ENCODE results near the gene SCAP. TPM values are rescaled to one million over a fixed set of nuclear protein-coding genes. Genes with fewer than 3 reads are reported as not detected.
"Not testable (repeated sequence)": the region's sequence is repeated elsewhere in the genome, so short reads cannot be mapped to it uniquely, and the experiment has no call there.

The SCAP gene
- total RNA-seq, 1 donor from 2014 or later, result 87.2 TPM

DNA sequence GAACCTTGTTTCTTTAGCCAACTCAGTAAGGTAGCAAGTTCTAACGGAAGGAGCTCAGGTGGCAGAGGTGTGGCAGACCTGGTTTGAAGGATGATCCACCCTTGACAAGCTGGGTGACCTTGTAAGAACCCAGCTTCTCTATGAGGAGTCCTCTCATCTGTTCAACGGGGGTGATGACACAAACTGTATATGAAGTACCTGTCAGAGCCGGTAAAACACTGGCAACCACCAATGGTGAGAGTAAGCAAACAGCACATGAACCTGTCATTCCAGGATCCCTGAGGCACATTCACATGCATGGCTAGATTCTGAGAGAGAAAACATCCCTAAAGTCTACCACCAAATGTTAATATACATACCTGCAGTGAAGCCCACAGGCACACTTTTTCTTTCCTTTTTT, 2.4 kb downstream of the SCAP start:
- no peak for DNase-seq
- Mint-ChIP-seq H3K27ac (no peak overlapping the region), H3K4me3 (peak overlapping the region; percentile 68), H3K4me1 (peaks cover 27% of the 10 kb centered on the region), H3K36me3 (ENCODE audit: low read depth) (peaks cover 11% of the 10 kb centered on the region), H3K9me3 (no peaks in the 10 kb centered on the region), H3K27me3 (peaks cover 2% of the 10 kb centered on the region)
- intact Hi-C loops (cut with micrococcal nuclease), result loop anchor here (10.0 kb wide), 1 partner anchor 519 kb away; no protein-coding TSS in a partner anchor

DNA sequence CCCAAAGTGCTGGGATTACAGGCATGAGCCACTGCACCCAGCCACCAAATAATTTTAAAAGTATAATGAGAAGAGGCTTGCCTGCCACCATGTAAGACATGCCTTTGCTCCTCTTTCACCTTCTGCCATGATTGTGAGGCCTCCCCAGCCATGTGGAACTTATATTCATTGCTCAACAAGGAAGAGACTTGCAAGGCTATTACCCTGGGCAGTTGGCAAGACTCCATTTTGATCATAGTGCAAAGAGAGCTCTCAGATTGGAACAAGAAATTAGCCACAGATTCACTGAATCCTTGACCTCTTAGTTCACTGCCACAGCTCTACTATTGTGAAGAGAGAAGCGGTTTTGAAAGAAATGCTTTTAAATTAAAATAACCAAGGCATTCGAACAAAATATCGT, 6.1 kb downstream of the SCAP start:
- peaks cover 25% of the 10 kb centered on the region for H3K4me1 Mint-ChIP-seq
- intact Hi-C loops (cut with micrococcal nuclease), result loop anchor here (10.0 kb wide), 1 partner anchor 515 kb away; no protein-coding TSS in a partner anchor
- no peak overlapping the region for H3K4me3 Mint-ChIP-seq
- no peak for DNase-seq
- H3K27ac Mint-ChIP-seq, result no peak overlapping the region
- H3K36me3 Mint-ChIP-seq (ENCODE audit: low read depth), result peaks cover 30% of the 10 kb centered on the region
- H3K27me3 Mint-ChIP-seq, result no peaks in the 10 kb centered on the region
- peaks cover 6% of the 10 kb centered on the region for H3K9me3 Mint-ChIP-seq

DNA sequence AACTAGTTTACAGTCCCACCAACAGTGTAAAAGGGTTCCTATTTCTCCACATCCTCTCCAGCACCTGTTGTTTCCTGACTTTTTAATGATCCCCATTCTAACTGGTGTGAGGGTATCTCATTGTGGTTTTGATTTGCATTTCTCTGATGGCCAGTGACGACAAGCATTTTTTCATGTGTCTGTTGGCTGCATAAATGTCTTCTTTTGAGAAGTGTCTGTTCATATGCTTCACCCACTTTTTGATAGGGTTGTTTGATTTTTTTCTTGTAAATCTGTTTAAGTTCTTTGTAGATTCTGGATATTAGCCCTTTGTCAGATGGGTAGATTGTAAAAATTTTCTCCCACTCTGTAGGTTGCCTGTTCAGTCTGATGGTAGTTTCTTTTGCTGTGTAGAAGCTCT, 7.4 kb downstream of the SCAP start:
- H3K4me1 Mint-ChIP-seq, result peaks cover 16% of the 10 kb centered on the region
- H3K27me3 Mint-ChIP-seq; DNase-seq; H3K9me3 Mint-ChIP-seq; intact Hi-C loops (cut with micrococcal nuclease); H3K27ac Mint-ChIP-seq; H3K4me3 Mint-ChIP-seq: not testable (repeated sequence)
- peaks cover 31% of the 10 kb centered on the region for H3K36me3 Mint-ChIP-seq (ENCODE audit: low read depth)

DNA sequence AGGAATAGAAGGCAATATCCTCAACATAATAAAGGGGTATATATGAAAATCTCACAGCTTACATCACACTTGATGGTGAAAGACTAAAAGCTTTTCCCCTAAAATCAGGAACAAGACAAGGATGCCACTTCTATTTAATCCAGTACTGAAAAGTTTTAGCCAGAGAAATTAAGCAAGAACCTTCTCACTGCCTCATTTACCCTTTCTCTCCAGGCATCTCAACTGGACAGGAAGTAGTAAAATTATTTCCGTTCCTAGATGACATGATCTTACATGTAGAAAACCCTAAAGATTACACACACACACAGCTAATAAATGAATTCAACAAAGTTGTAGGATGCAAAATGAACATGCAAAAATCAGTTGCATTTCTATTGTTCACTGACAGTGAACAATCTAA, 11.2 kb downstream of the SCAP start:
- peaks cover 6% of the 10 kb centered on the region for H3K9me3 Mint-ChIP-seq
- H3K27ac Mint-ChIP-seq, result no peak overlapping the region
- peaks cover 15% of the 10 kb centered on the region for H3K4me1 Mint-ChIP-seq
- no peaks in the 10 kb centered on the region for H3K27me3 Mint-ChIP-seq
- peaks cover 39% of the 10 kb centered on the region for H3K36me3 Mint-ChIP-seq (ENCODE audit: low read depth)
- intact Hi-C loops (cut with micrococcal nuclease), result no loop called here
- no peak overlapping the region for H3K4me3 Mint-ChIP-seq
- DNase-seq, result no peak

DNA sequence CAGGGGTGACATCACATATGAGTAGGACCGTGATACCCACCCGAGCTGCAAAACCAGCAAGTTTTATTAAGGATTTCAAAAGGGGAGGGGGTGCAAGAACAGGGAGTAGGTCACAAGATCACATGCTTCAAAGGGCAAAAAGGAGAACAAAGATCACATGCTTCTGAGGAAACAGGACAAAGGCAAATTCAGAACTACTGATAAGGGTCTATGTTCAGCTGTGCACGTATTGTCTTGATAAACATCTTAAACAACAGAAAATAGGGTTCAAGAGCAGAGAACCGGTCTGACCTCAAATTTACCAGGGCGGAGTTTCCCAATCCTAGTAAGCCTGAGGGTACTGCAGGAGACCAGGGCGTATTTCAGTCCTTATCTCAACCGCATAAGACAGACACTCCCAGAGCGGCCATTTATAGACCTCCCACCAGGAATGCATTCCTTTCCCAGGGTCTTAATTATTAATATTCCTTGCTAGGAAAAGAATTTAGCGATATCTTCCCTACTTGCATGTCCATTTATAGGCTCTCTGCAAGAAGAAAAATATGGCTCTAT, 16.1 kb downstream of the SCAP start:
- Mint-ChIP-seq H3K36me3 (ENCODE audit: low read depth) (peaks cover 21% of the 10 kb centered on the region), H3K4me1 (peaks cover 14% of the 10 kb centered on the region)
- H3K4me3 Mint-ChIP-seq; intact Hi-C loops (cut with micrococcal nuclease); DNase-seq; H3K9me3 Mint-ChIP-seq; H3K27ac Mint-ChIP-seq; H3K27me3 Mint-ChIP-seq: not testable (repeated sequence)

DNA sequence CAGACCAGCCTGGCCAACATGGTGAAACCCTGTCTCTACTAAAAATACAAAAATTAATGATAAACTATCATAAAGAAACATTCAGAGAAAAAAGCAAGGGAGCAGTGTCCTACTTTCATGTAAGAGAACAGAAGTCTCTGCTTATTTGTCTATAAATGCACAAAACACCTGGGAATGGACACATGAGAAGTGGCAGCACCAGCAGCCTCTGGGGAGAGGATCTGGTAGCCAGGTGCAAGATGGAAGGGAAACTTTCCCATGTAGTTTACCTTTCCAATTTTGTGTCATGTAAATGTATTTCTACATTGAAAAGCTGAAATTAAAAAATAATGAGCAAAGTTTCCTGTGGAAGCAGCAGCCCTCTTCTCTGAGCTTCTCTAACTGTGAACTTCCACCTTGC, 18.8 kb downstream of the SCAP start:
- intact Hi-C loops (cut with micrococcal nuclease), result no loop called here
- H3K27ac Mint-ChIP-seq, result no peak overlapping the region
- peaks cover 15% of the 10 kb centered on the region for H3K36me3 Mint-ChIP-seq (ENCODE audit: low read depth)
- no peak for DNase-seq
- no peaks in the 10 kb centered on the region for H3K27me3 Mint-ChIP-seq
- H3K9me3 Mint-ChIP-seq, result peaks cover 4% of the 10 kb centered on the region
- peaks cover 9% of the 10 kb centered on the region for H3K4me1 Mint-ChIP-seq
- H3K4me3 Mint-ChIP-seq, result no peak overlapping the region

DNA sequence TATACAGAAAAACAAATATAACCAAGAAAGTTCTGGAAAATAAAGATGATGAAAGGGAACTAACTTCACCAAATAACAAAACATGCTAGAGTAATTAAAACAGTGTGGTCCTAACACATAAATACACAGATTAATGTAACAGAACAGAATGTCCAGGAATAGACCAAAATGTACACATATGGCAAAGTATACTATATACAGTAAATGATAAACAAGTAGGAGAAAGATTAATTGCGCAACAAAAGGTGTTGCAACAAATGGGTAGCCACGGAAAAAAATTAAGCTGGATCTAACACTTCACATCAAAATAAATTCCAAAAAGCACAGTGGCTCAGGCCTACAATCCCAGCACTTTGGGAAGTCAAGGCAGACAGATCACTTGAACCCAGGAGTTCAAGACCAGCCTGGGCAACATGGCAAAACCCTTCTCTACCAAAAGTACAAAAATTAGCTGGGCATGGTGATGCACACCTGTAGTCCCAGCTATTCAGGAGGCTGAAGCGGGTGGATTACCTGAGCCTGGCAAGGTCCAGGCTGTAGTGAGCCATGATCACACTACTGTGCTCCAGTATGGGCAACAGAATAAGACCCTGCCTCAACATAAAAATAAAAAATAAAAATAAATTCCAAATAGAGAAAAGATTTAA, 19.8 kb downstream of the SCAP start:
- Mint-ChIP-seq H3K27ac (no peak overlapping the region), H3K9me3 (peaks cover 4% of the 10 kb centered on the region), H3K27me3 (no peaks in the 10 kb centered on the region), H3K4me1 (peaks cover 9% of the 10 kb centered on the region), H3K36me3 (ENCODE audit: low read depth) (peaks cover 18% of the 10 kb centered on the region), H3K4me3 (no peak overlapping the region)
- DNase-seq, result no peak
- intact Hi-C loops (cut with micrococcal nuclease), result no loop called here

DNA sequence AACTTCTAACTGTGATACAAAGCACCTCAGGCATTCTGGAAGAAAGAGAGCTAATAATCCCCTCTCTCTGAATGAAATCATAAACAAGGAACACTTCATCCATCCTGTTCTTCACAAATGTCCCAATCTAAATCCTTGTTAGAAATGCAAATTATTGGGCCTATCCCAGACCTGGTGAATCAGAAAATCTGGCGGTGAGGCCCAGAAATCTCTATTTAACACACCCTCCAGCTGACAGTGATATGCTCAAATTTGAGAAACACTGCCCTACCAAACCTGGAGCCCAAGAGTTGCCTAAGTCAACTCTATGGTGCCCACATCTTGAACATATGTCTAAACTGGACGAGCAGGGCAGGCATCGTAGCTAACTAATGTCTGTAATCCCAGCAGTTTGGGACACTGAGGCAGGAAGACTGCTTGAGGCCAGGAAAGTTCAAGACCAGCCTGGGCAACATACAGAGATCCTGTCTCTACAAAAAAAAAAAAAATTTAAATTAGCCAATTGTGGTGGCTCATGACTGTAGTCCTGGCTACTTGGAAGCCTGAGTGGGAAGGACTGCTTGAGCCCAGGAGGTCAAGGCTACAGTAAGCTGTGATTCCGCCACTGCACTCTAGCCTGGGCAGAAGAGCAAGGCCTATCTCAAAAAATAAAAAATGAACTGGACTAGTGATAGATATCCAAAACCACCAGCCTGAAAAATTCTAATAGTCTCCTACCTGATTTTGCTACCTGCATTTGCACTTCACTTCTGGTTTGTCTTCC, 23.1 kb downstream of the SCAP start:
- intact Hi-C loops (cut with micrococcal nuclease), result no loop called here
- Mint-ChIP-seq H3K4me1 (peaks cover 5% of the 10 kb centered on the region), H3K36me3 (ENCODE audit: low read depth) (peaks cover 17% of the 10 kb centered on the region), H3K27ac (no peak overlapping the region), H3K4me3 (no peak overlapping the region), H3K27me3 (no peaks in the 10 kb centered on the region), H3K9me3 (peaks cover 8% of the 10 kb centered on the region)
- DNase-seq, result no peak

DNA sequence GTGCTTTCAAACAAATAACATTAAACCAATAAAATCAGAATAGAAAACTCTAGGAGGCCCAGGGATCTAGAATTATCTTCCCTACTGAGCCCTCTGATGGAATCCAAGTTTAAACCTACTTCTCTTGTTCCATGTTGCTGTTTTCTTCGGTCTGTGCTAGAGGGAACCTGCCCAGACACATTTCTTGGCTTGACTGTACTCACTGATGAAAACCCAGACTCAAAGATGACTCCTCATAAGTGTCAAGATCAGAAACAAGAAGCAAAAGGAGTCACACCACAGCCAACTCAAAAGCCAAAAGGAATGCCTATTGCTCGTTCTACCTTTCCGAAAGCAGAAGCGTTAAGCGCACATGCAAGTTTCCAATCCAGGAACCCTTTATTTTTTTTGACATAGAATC, 31.6 kb downstream of the SCAP start:
- Mint-ChIP-seq H3K27me3 (no peaks in the 10 kb centered on the region), H3K4me3 (no peak overlapping the region), H3K36me3 (ENCODE audit: low read depth) (peaks cover 28% of the 10 kb centered on the region), H3K9me3 (peaks cover 8% of the 10 kb centered on the region), H3K27ac (no peak overlapping the region), H3K4me1 (no peaks in the 10 kb centered on the region)
- intact Hi-C loops (cut with micrococcal nuclease), result no loop called here
- DNase-seq, result no peak

DNA sequence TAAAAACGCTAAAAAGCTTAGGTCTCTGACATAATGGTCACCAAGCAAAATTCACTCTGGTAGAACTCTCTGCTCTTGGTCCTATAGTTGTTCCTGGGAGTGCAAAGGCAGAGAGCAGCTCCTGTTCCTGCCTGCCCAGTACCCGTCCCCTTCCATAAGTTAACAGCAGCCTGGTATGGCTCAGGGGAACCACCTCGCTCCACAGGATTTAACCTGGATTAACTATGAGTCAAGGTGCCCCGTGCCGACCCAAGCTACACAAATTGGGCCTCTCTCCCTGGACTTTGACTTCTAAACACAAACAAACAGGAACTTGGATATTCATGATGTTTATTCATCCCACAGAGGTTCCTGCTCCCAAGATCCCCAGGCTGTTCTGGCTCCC, 32.1 kb downstream of the SCAP start:
- Mint-ChIP-seq H3K27me3 (no peaks in the 10 kb centered on the region), H3K9me3 (peaks cover 5% of the 10 kb centered on the region), H3K4me1 (no peaks in the 10 kb centered on the region), H3K36me3 (ENCODE audit: low read depth) (peaks cover 29% of the 10 kb centered on the region), H3K4me3 (no peak overlapping the region), H3K27ac (no peak overlapping the region)
- no peak for DNase-seq
- intact Hi-C loops (cut with micrococcal nuclease), result no loop called here

DNA sequence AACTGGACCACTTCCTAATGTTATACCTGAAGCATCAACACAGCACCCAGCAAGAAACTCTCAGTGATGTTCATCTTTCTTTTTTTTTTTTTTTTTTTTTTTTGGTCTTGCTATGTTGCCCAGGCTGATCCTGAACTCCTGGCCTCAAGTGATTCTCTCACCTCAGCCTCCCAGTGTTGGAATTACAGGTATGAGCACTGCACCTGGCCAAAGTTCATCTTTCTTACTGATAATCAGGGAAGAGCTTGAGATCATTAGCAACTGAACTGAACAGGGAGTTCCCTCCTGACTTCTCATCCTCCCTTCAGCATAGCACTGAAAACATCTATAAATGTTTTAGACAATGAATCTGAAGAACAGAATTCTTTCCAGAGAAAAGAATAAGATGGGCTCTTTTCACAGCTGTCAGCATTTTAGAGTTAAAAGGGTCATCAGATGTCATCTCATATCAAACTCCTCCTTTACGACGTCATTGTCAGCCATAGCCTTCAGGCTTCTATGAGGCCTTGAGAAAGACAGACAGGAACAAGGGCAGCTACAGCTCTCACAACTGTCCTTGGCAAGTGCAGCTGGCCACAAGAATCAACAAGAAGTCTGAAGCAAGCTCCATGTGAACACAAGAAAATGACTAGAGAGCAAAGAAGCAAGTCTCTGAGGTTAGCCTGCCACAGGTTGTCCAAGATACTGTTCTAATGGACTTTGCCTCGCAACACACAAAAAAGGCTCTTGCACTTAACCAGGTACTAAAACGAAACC, 33.8 kb downstream of the SCAP start:
- Mint-ChIP-seq H3K36me3 (ENCODE audit: low read depth) (peaks cover 27% of the 10 kb centered on the region), H3K27ac (no peak overlapping the region), H3K9me3 (no peaks in the 10 kb centered on the region), H3K4me3 (no peak overlapping the region), H3K4me1 (no peaks in the 10 kb centered on the region), H3K27me3 (no peaks in the 10 kb centered on the region)
- no peak for DNase-seq
- intact Hi-C loops (cut with micrococcal nuclease), result no loop called here

DNA sequence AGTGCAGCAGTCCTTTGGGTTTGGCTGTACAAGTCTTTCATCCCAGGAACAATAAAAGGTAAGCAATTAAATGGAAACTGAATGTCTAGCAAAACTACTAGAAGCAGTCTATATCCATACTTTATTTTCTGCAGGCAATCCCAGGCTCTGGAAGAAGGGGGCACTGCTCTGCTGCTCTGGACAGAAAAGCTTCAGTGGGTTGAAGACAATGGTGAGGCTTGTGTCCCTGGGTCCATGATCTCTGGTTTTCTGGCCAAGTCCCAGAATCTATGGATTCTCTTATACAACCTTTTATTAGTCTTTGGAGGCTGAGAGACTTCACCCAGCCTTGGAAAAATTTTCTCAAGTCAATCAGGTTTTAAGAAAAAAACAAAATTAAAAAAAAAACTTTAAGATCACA, 35.6 kb downstream of the SCAP start:
- no peaks in the 10 kb centered on the region for H3K4me1 Mint-ChIP-seq
- no peaks in the 10 kb centered on the region for H3K27me3 Mint-ChIP-seq
- intact Hi-C loops (cut with micrococcal nuclease), result no loop called here
- DNase-seq, result no peak
- no peaks in the 10 kb centered on the region for H3K9me3 Mint-ChIP-seq
- H3K36me3 Mint-ChIP-seq (ENCODE audit: low read depth), result peaks cover 28% of the 10 kb centered on the region
- H3K27ac Mint-ChIP-seq, result no peak overlapping the region
- H3K4me3 Mint-ChIP-seq, result no peak overlapping the region

DNA sequence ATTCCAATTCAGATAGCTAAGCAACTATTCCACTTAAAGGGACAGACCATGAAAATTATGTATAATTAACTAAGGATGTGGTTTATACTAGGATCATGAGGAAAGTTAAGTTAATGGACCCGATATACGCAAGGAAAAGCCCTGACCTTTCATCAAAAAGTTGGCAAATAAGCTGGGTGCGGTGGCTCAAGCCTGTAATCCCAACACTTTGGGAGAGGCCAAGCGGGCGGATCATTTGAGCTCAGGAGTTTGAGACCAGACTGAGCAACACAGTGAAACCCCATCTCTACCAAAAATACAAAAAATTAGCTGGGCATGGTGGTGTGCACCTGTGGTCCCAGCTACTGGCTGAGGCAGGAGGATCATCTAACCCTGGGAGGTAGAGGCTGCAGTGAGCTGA, 39.6 kb downstream of the SCAP start:
- Mint-ChIP-seq H3K36me3 (ENCODE audit: low read depth) (peaks cover 45% of the 10 kb centered on the region), H3K27ac (no peak overlapping the region)
- intact Hi-C loops (cut with micrococcal nuclease), result no loop called here

DNA sequence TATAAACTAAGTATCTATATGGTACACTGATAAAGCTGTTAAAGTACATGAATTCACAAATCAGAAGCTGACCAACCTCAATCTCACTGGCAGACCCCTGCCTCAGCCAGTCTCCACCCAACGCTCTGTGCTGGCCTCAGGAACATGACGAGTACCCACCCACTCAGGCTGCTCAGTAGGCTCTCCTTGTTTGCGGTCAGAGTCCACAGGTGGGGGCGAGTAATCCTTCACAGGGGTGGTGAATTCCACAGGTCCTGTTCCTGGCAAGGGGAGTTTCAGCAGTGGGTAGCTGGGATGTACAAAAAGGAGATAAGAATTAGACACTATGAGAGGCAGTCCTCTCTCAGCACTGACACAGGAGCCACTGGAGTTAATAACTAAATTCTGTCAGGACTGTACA, 40.9 kb downstream of the SCAP start:
- Mint-ChIP-seq H3K36me3 (ENCODE audit: low read depth) (peaks cover 47% of the 10 kb centered on the region), H3K27ac (no peak overlapping the region), H3K4me1 (peaks cover 3% of the 10 kb centered on the region), H3K9me3 (no peaks in the 10 kb centered on the region), H3K27me3 (no peaks in the 10 kb centered on the region), H3K4me3 (no peak overlapping the region)
- no peak for DNase-seq
- intact Hi-C loops (cut with micrococcal nuclease), result no loop called here

More for the DNA sequence above, 39.6 kb downstream of the SCAP start:
- no peak for DNase-seq
- no peak overlapping the region for H3K4me3 Mint-ChIP-seq
- H3K9me3 Mint-ChIP-seq, result no peaks in the 10 kb centered on the region
- H3K27me3 Mint-ChIP-seq, result no peaks in the 10 kb centered on the region
- H3K4me1 Mint-ChIP-seq, result peaks cover 3% of the 10 kb centered on the region
